Renal pelvis (tissue), 12 donors: ENCODE data around the gene HEATR5A. TPM values are rescaled to one million over a fixed set of nuclear protein-coding genes. Genes with fewer than 3 reads are reported as not detected.
"Not testable (repeated sequence)": the region's sequence is repeated elsewhere in the genome, so short reads cannot be mapped to it uniquely, and the experiment has no call there.

ENCODE experiments used
- DNase-seq: peaks from one replicate; pipeline ENCODE4 v3.0.0-alpha.2; 2013
- long read RNA-seq, 16 experiments: transcript quantifications; one replicate each; lab custom pipeline, GENCODE V29; 2026
- polyA plus RNA-seq, 3 donors: library from polyadenylated mRNA; unstranded; fragments of 120-200 nt; gene quantifications; one replicate each; pipeline ENCODE4 v1.2.1, GENCODE V29; 2013; ENCODE audit not compliant: insufficient read length in 3 of 3

HEATR5A gene
- 10 to 100 TPM; 14.3 to 22.1 (median 17.2) TPM for polyA plus RNA-seq
- long read RNA-seq, donor 1, partial matches to known transcripts: 0 of 1 reads
- long read RNA-seq, donor 1, other reads (novel, unspliced or antisense): 0 of 1 reads
- long read RNA-seq, donor 2, transcript HEATR5A-201 (3 exons, 507 nt): major isoform, 5 of 5 reads
- long read RNA-seq, donor 2, partial matches to known transcripts: 0 of 5 reads
- long read RNA-seq, donor 2, other reads (novel, unspliced or antisense): 0 of 5 reads
- long read RNA-seq, donor 3: 0 reads
- long read RNA-seq, donor 4, partial matches to known transcripts: 0 of 3 reads
- long read RNA-seq, donor 4, other reads (novel, unspliced or antisense): 0 of 3 reads
- long read RNA-seq, donor 5, partial matches to known transcripts: 0 of 1 reads
- long read RNA-seq, donor 5, other reads (novel, unspliced or antisense): 0 of 1 reads
- long read RNA-seq, donor 6, partial matches to known transcripts: 0 of 2 reads
- long read RNA-seq, donor 6, other reads (novel, unspliced or antisense): 0 of 2 reads
- long read RNA-seq, donor 7, partial matches to known transcripts: 0 of 1 reads
- long read RNA-seq, donor 7, other reads (novel, unspliced or antisense): 0 of 1 reads
- long read RNA-seq, donor 8, partial matches to known transcripts: 0 of 1 reads
- long read RNA-seq, donor 8, other reads (novel, unspliced or antisense): 0 of 1 reads
- long read RNA-seq, donor 9, full-length matches to known transcripts: 3 of 8 reads
- long read RNA-seq, donor 9, partial matches to known transcripts: 5 of 8 reads
- long read RNA-seq, donor 9, other reads (novel, unspliced or antisense): 0 of 8 reads
- long read RNA-seq, donor 10, partial matches to known transcripts: 0 of 3 reads
- long read RNA-seq, donor 10, other reads (novel, unspliced or antisense): 0 of 3 reads
- long read RNA-seq, donor 11: 0 reads
- long read RNA-seq, donor 12, full-length matches to known transcripts: 4 of 4 reads
- long read RNA-seq, donor 12, partial matches to known transcripts: 0 of 4 reads
- long read RNA-seq, donor 12, other reads (novel, unspliced or antisense): 0 of 4 reads
- long read RNA-seq, donor 13: 0 reads
- long read RNA-seq, donor 14: 0 reads
- long read RNA-seq, donor 15: 0 reads
- long read RNA-seq, donor 16, partial matches to known transcripts: 0 of 1 reads
- long read RNA-seq, donor 16, other reads (novel, unspliced or antisense): 0 of 1 reads

GRCh38 chr14:31420319-31421111 is at the start of gene HEATR5A:
Gene HEATR5A, minus strand, starts transcription at chr14:31420550. Its CDS starts 17,575 bp downstream, at chr14:31402975.
- peak; percentile 94 for DNase-seq

GRCh38 chr14:31466554-31466953 is 46.2 kb upstream of the HEATR5A start:
- no peak for DNase-seq

- DNase-seq: peak; percentile 39
Observed at GRCh38 chr14:31465111-31465510, 44.8 kb upstream of the HEATR5A start.

- DNase-seq: not testable (repeated sequence)
Observed at GRCh38 chr14:31462450-31462849, 42.1 kb upstream of the HEATR5A start.

GRCh38 chr14:31461545-31461944 is 41.2 kb upstream of the HEATR5A start:
- DNase-seq: no peak

- no peak for DNase-seq
Observed at GRCh38 chr14:31457665-31458659, 37.6 kb upstream of the HEATR5A start.

- peak; percentile 97 for DNase-seq
Observed at GRCh38 chr14:31456841-31457664, 36.7 kb upstream of the HEATR5A start, which contains the start of gene DTD2. Gene DTD2, minus strand, starts transcription at chr14:31457506. Its CDS starts 113 bp downstream, at chr14:31457393.

- no peak for DNase-seq
Observed at GRCh38 chr14:31449971-31450610, 29.7 kb upstream of the HEATR5A start.

- no peak for DNase-seq
Observed at GRCh38 chr14:31449136-31449535, 28.8 kb upstream of the HEATR5A start.

GRCh38 chr14:31445703-31446102 is 25.4 kb upstream of the HEATR5A start:
- no peak for DNase-seq

- no peak for DNase-seq
Observed at GRCh38 chr14:31442284-31442683, 21.9 kb upstream of the HEATR5A start.

GRCh38 chr14:31441273-31442111 is 21.1 kb upstream of the HEATR5A start:
- no peak for DNase-seq

GRCh38 chr14:31440280-31440679 is 19.9 kb upstream of the HEATR5A start:
- no peak for DNase-seq

GRCh38 chr14:31439561-31439960 is 19.2 kb upstream of the HEATR5A start:
- no peak for DNase-seq

GRCh38 chr14:31437045-31437691 is 16.8 kb upstream of the HEATR5A start:
- not testable (repeated sequence) for DNase-seq

GRCh38 chr14:31435276-31435675 is 14.9 kb upstream of the HEATR5A start:
- no peak for DNase-seq
